HepG2 (cell line): ENCODE measurements around the gene HOXD1. TPM values are rescaled to one million over a fixed set of nuclear protein-coding genes. Genes with fewer than 3 reads are reported as not detected.

Experiments used
- ATAC-seq: fragments of 200-7000 bp; cut with Tn5 transposase; 3 replicates; pipeline ENCODE4 v1.9.1; 2020; ENCODE audit warnings: mild to moderate bottlenecking, moderate library complexity
- BruUV-seq: library from RNA; stranded (reverse); fragments of 400-500 nt; replicated peaks from 2 replicates; lab custom pipeline; 2021; lab: Mats Ljungman, UMichigan
- CTCF ChIA-PET: fragments of 300-600 bp; formaldehyde crosslinking; extraction: SDS; loops from one replicate; lab custom pipeline; 2021; ENCODE audit warnings: low total read pairs, inconsistent platforms, low intra/inter-chr PET ratio; lab: Yijun Ruan, JAX
- POLR2A ChIA-PET: fragments of 350-600 bp; sonication (Branson Sonifier 250); formaldehyde crosslinking; loops from one replicate; lab custom pipeline; 2020; ENCODE audit warnings: antibody characterized with exemption, inconsistent platforms; lab: Yijun Ruan, JAX
- DNase-seq: peaks from one replicate; pipeline ENCODE4 v3.0.0-alpha.2; 2015; ENCODE audit warnings: low spot score
- FAIRE-seq: peaks from 3 replicates; lab custom pipeline; 2011; peaks lifted over from hg19 to GRCh38; lab: Jason Lieb, UNC
- H2AFZ ChIP-seq: one replicate; pipeline ENCODE4 v1.6.1; 2011; ENCODE audit warnings: low read length, inconsistent platforms
- H3K27ac ChIP-seq: fragments of 300-600 bp; 3 replicates; pipeline ENCODE4 v1.8.0; 2011; ENCODE audit warnings: mixed run types, mild to moderate bottlenecking, mixed read lengths, low read length, inconsistent platforms; ENCODE audit not compliant: insufficient read depth; ENCODE audit errors: extremely low read length
- H3K27me3 ChIP-seq, 2 experiments: fragments of 200-600 bp in 1 of 2; 2 replicates in 1 of 2; 3 replicates in 1 of 2; pipeline versions ENCODE4 v1.6.0 to v1.8.0; 2011; ENCODE audit warnings: low read length in 2 of 2, mild to moderate bottlenecking in 2 of 2, moderate library complexity in 2 of 2, inconsistent platforms in 1 of 2; ENCODE audit not compliant: insufficient read depth in 2 of 2, control insufficient read depth in 1 of 2
- H3K36me3 ChIP-seq, 2 experiments: fragments of 200-600 bp in 1 of 2; replicated peaks in 1 of 2; 2 replicates in 1 of 2; 3 replicates in 1 of 2; pipeline versions ENCODE4 v1.5.1 to v1.8.0; 2011; ENCODE audit warnings: low read length in 2 of 2, inconsistent platforms in 1 of 2; ENCODE audit not compliant: insufficient read depth in 2 of 2, control insufficient read depth in 1 of 2
- H3K4me1 ChIP-seq: 2 replicates; pipeline ENCODE4 v1.5.1; 2012; ENCODE audit warnings: low read length, inconsistent platforms; ENCODE audit not compliant: insufficient read depth
- H3K4me2 ChIP-seq: 2 replicates; pipeline ENCODE4 v1.6.0; 2011; ENCODE audit warnings: low read depth, low read length, inconsistent platforms
- H3K4me3 ChIP-seq, 3 experiments: fragments of 200-600 bp in 1 of 3; sonication (generic), shearing (Covaris generic) in 1 of 3; replicated peaks in 1 of 3; 2 replicates each; pipeline ENCODE4 v1.5.1; 2011 to 2016; ENCODE audit warnings: low read length in 3 of 3, inconsistent platforms in 2 of 3, low read depth in 2 of 3, mild to moderate bottlenecking in 2 of 3, control low read depth in 1 of 3, mixed read lengths in 1 of 3; ENCODE audit not compliant: insufficient read depth in 1 of 3
- H3K79me2 ChIP-seq: one replicate; pipeline ENCODE4 v1.6.1; 2011; ENCODE audit warnings: low read length, inconsistent platforms; ENCODE audit not compliant: insufficient read depth
- H3K9ac ChIP-seq: 2 replicates; pipeline ENCODE4 v1.6.0; 2011; ENCODE audit warnings: mild to moderate bottlenecking, low read depth, low read length, inconsistent platforms; ENCODE audit not compliant: insufficient read depth
- H3K9me3 ChIP-seq: 2 replicates; pipeline ENCODE4 v1.5.1; 2012; ENCODE audit warnings: mild to moderate bottlenecking, low read length
- H4K20me1 ChIP-seq: 2 replicates; pipeline ENCODE4 v1.6.0; 2011; ENCODE audit warnings: inconsistent platforms, mild to moderate bottlenecking, low read length, moderate library complexity; ENCODE audit not compliant: insufficient read depth
- CBX2 ChIP-seq, 2 experiments: fragments of 200-600 bp in 1 of 2; sonication (generic); formaldehyde crosslinking in 1 of 2; IDR thresholded peaks; 2 replicates each; pipeline versions ENCODE4 v1.7.0 to v1.8.1; 2018 to 2022; ENCODE audit warnings: low read depth in 2 of 2, low read length in 1 of 2, mild to moderate bottlenecking in 1 of 2, missing genetic modification reagents in 1 of 2
- EEA1 ChIP-seq: sonication (generic); formaldehyde crosslinking; IDR thresholded peaks from 2 replicates; pipeline ENCODE4 v1.5.1; 2020; ENCODE audit warnings: mild to moderate bottlenecking, missing genetic modification reagents, borderline replicate concordance
- FOXO1 ChIP-seq: sonication (generic); formaldehyde crosslinking; IDR thresholded peaks from 2 replicates; pipeline ENCODE4 v1.4.0; 2020; ENCODE audit warnings: missing genetic modification reagents
- MTF1 ChIP-seq: sonication (generic); formaldehyde crosslinking; IDR thresholded peaks from 2 replicates; pipeline ENCODE4 v1.5.0; 2020; ENCODE audit warnings: missing genetic modification reagents
- NCOA2 ChIP-seq: sonication (generic); formaldehyde crosslinking; IDR thresholded peaks from 2 replicates; pipeline ENCODE4 v1.8.0; 2022; ENCODE audit warnings: inconsistent platforms
- RNF2 ChIP-seq: fragments of 450-650 bp; conservative IDR thresholded peaks from 2 replicates; pipeline ENCODE4 v1.6.1; 2016; ENCODE audit warnings: low read depth
- SKIL ChIP-seq: sonication (generic); formaldehyde crosslinking; IDR thresholded peaks from 2 replicates; pipeline ENCODE4 v1.8.0; 2022; ENCODE audit warnings: missing genetic modification reagents, mild to moderate bottlenecking, moderate library complexity, borderline replicate concordance
- TGIF2 ChIP-seq: IDR thresholded peaks from 2 replicates; pipeline ENCODE4 v1.6.1; 2016; ENCODE audit warnings: control low read depth, missing compliant biosample characterization
- ZKSCAN5 ChIP-seq: sonication (generic); formaldehyde crosslinking; IDR thresholded peaks from 2 replicates; pipeline ENCODE4 v1.5.1; 2020; ENCODE audit warnings: mild to moderate bottlenecking, missing genetic modification reagents
- ZSCAN9 ChIP-seq: IDR thresholded peaks from 2 replicates; pipeline ENCODE4 v1.6.1; 2016; ENCODE audit warnings: borderline replicate concordance
- WGBS: methylation state at CpG from one replicate; pipeline ENCODE4 v1.1.6; 2017; ENCODE audit warnings: low lambda C conversion rate; 5-methylcytosine and 5-hydroxymethylcytosine counted together
- in situ Hi-C: cut with HindIII; loops from 2 replicates; pipeline ENCODE4 v1.10.0; 2017; ENCODE audit warnings: low pct_unique_long_range_greater_than_20kb; ENCODE audit not compliant: extremely low pct_ligation_motif_present
- intact Hi-C: fragments of 100-400 bp; cut with micrococcal nuclease; formaldehyde crosslinking; loops from one replicate; pipeline ENCODE4 v1.10.0; 2022; ENCODE audit not compliant: unreplicated experiment
- polyA plus RNA-seq, 8 experiments: library from polyadenylated mRNA; depleted of rRNA in 3 of 8; stranded (reverse) in 7 of 8; unstranded in 1 of 8; fragments of >200 nt; fragmentation: Illumina TruSeq in 4 of 8; extraction: Trizol in 4 of 8; gene quantifications; 2 replicates each; pipeline versions ENCODE4 v1.2.1 to v1.2.3, GENCODE V29; 2011 to 2016; ENCODE audit warnings: low read depth in 4 of 8, missing spikeins in 1 of 8, mixed read lengths in 1 of 8; ENCODE audit not compliant: insufficient read depth in 1 of 8
- total RNA-seq, 5 experiments: library from RNA; depleted of rRNA; stranded (reverse); fragments of >200 nt; fragmentation: Illumina TruSeq; extraction: Trizol; gene quantifications; 2 replicates each; pipeline ENCODE4 v1.2.3, GENCODE V29; 2016; ENCODE audit warnings: low read depth in 1 of 5
- TF ChIP-seq, protein P1 (sequence below): sonication (generic); formaldehyde crosslinking; IDR thresholded peaks from 2 replicates; pipeline ENCODE4 v1.4.0; 2020; ENCODE audit warnings: missing genetic modification reagents

The HOXD1 gene
- total and polyA plus RNA-seq, 2 of the 13 experiments (the other 11 are each of a cell fraction or from before 2014, with no cell fraction given): 10.0 to 22.3 TPM

DNA sequence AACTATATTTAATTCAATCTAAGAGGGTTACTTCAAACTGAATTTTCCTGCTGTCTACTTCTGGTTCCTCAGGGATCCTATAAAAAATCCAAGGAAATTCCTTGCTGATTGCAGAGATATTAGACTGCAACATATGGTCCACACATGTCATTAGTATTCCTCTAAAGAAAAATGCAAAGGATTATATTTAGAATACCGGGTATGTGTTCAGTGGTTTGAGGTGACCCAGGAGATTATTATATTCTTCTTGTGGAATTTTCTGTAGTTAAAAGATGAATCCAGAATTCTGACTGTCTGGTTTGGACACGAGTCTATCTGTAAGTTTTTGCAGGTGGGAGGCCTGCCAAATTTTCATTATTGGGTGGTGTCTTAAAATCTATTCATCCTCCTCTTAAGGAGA, 18.2 kb downstream of the HOXD1 start:
- Histone ChIP-seq H3K27me3 (peaks cover 0 to 60% of the 10 kb centered on the region in 2 experiments; a peak in 4 of 5 replicates), H3K4me3 (no peak overlapping the region), H3K36me3 (no peaks in the 10 kb centered on the region), H2AFZ (no peak overlapping the region), H3K9ac (no peak overlapping the region), H3K4me2 (no peak overlapping the region), H3K4me1 (no peaks in the 10 kb centered on the region), H3K27ac (no peak overlapping the region), H4K20me1 (no peaks in the 10 kb centered on the region), H3K79me2 (no peaks in the 10 kb centered on the region), H3K9me3 (no peaks in the 10 kb centered on the region)
- in situ Hi-C loops: no loop called here
- ATAC-seq: no peak
- no peak for FAIRE-seq
- intact Hi-C loops: no loop called here
- no peak for DNase-seq
- BruUV-seq: no TSS peak
- 2% methylated on average over 2 of the region's 2 CpGs for WGBS
- TF ChIP-seq MTF1 (CRISPR knock-in tag) (no peak), ZSCAN9 (no peak), ZKSCAN5 (CRISPR knock-in tag) (no peak), TGIF2 (CRISPR knock-in tag) (no peak), FOXO1 (CRISPR knock-in tag) (no peak), NCOA2 (CRISPR knock-in tag) (no peak), EEA1 (no peak)
- TF ChIP-seq, protein P1, sequence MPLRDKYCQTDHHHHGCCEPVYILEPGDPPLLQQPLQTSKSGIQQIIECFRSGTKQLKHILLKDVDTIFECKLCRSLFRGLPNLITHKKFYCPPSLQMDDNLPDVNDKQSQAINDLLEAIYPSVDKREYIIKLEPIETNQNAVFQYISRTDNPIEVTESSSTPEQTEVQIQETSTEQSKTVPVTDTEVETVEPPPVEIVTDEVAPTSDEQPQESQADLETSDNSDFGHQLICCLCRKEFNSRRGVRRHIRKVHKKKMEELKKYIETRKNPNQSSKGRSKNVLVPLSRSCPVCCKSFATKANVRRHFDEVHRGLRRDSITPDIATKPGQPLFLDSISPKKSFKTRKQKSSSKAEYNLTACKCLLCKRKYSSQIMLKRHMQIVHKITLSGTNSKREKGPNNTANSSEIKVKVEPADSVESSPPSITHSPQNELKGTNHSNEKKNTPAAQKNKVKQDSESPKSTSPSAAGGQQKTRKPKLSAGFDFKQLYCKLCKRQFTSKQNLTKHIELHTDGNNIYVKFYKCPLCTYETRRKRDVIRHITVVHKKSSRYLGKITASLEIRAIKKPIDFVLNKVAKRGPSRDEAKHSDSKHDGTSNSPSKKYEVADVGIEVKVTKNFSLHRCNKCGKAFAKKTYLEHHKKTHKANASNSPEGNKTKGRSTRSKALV (CRISPR knock-in tag): no peak
- ChIA-PET POLR2A (no interaction called here), CTCF (no interaction called here)

- in situ Hi-C loops (no loop called here), intact Hi-C loops (no loop called here)
- peaks cover 0 to 34% of the 10 kb centered on the region in 2 experiments; a peak in 4 of 5 replicates for H3K27me3 ChIP-seq
- H3K9ac ChIP-seq: no peak overlapping the region
- ChIA-PET CTCF (no interaction called here), POLR2A (no interaction called here)
- no peaks in the 10 kb centered on the region for H3K79me2 ChIP-seq
- H3K4me1 ChIP-seq: no peaks in the 10 kb centered on the region
- no TSS peak for BruUV-seq
- TF ChIP-seq RNF2 (peak; percentile 66; the same call in 1 of the 2 replicates), SKIL (CRISPR knock-in tag) (no peak), CBX2 (IDR thresholded peaks at IDR 0.05; ENCODE audit: low read depth, low read length) (peak; percentile 91; the same call in 1 of the 2 replicates), CBX2 (CRISPR knock-in tag; IDR thresholded peaks at IDR 0.05; ENCODE audit: low read depth) (no peak)
- H3K9me3 ChIP-seq: no peaks in the 10 kb centered on the region
- H3K4me3 ChIP-seq: no peak overlapping the region
- no peak for FAIRE-seq
- ATAC-seq: no peak
- no peak overlapping the region for H3K27ac ChIP-seq
- 2% methylated on average over 1 of the region's 1 CpG for WGBS
- DNase-seq: no peak
- H3K4me2 ChIP-seq: no peak overlapping the region
- no peaks in the 10 kb centered on the region for H3K36me3 ChIP-seq
- H4K20me1 ChIP-seq: no peaks in the 10 kb centered on the region
- no peak overlapping the region for H2AFZ ChIP-seq
These were observed 22.6 kb downstream of the HOXD1 start for GRCh38 chr2:176211110-176211509.
